ENCODE data around the gene MAD1L1.

The MAD1L1 gene

GRCh38 chr7:2173189-2173827, 59.4 kb downstream of the MAD1L1 start:
- peak overlapping the region; percentile 3 for H2AK5ac ChIP-seq (ENCODE audit: low read length, severe bottlenecking)
- H3K27ac ChIP-seq (ENCODE audit: low read length, poor library complexity, severe bottlenecking), result no peak overlapping the region
- H2BK120ac ChIP-seq (ENCODE audit: low read depth, low read length), result no peak overlapping the region
- no peak overlapping the region for H3K4me3 ChIP-seq (ENCODE audit: insufficient read depth in 1 of 2, low read depth in 1 of 2, low read length in 2 of 2)
- H3K18ac ChIP-seq (ENCODE audit: low read depth in 1 of 2, low read length in 2 of 2), result peak overlapping the region in 1 of 2 experiments; percentile 17
- no peak overlapping the region for H4K8ac ChIP-seq (ENCODE audit: low read length)
- H3K14ac ChIP-seq (ENCODE audit: low read length in 2 of 2), result no peak overlapping the region
- no peaks in the 10 kb centered on the region for H3K9me3 ChIP-seq (ENCODE audit: control insufficient read depth, low read length)
- H2BK15ac ChIP-seq (ENCODE audit: low read depth, poor library complexity, severe bottlenecking), result peak overlapping the region; percentile 68
- peaks cover 31% of the 10 kb centered on the region for H3K4me1 ChIP-seq (ENCODE audit: control insufficient read depth, insufficient read depth, low read depth, low read length)
- peak overlapping the region in 1 of 2 experiments; percentile 63 for H2BK12ac ChIP-seq (ENCODE audit: low read length in 2 of 2)
- H2BK5ac ChIP-seq (ENCODE audit: low read depth, low read length, poor library complexity, severe bottlenecking), result no peak overlapping the region
- peaks cover 12% of the 10 kb centered on the region for H3K79me1 ChIP-seq (replicated peaks; ENCODE audit: low read length, poor library complexity, severe bottlenecking)
- H3K4ac ChIP-seq (ENCODE audit: low read depth in 1 of 2, low read length in 2 of 2), result no peak overlapping the region
- DNase-seq, result no peak
- peaks cover 0 to 34% of the 10 kb centered on the region in 2 experiments for H3K36me3 ChIP-seq (ENCODE audit: control insufficient read depth in 1 of 2, insufficient read depth in 2 of 2, low read depth in 1 of 2, low read length in 2 of 2)
- 90% methylated on average over 13 of the region's 15 CpGs for WGBS
- H3K9ac ChIP-seq (ENCODE audit: low read length), result no peak overlapping the region
- no peak overlapping the region for H2AFZ ChIP-seq (ENCODE audit: low read depth, low read length)
- H3K27me3 ChIP-seq (ENCODE audit: control insufficient read depth in 1 of 2, insufficient read depth in 1 of 2, low read length in 2 of 2), result peaks cover 0 to 3% of the 10 kb centered on the region in 2 experiments
- no peak overlapping the region for H4K91ac ChIP-seq (ENCODE audit: low read length)
- H3K4me2 ChIP-seq (ENCODE audit: low read length, poor library complexity, severe bottlenecking), result no peak overlapping the region
- no peak overlapping the region for H3K23ac ChIP-seq (ENCODE audit: low read length in 2 of 2)

- no peak overlapping the region for H3K23ac ChIP-seq (ENCODE audit: low read length in 2 of 2)
- no peak overlapping the region for H2BK5ac ChIP-seq (ENCODE audit: low read depth, low read length, poor library complexity, severe bottlenecking)
- H2AFZ ChIP-seq (ENCODE audit: low read depth, low read length), result no peak overlapping the region
- H4K8ac ChIP-seq (ENCODE audit: low read length), result peak overlapping the region; percentile 29
- H3K4ac ChIP-seq (ENCODE audit: low read depth in 1 of 2, low read length in 2 of 2), result no peak overlapping the region
- H3K4me3 ChIP-seq (ENCODE audit: insufficient read depth in 1 of 2, low read depth in 1 of 2, low read length in 2 of 2), result no peak overlapping the region
- peak overlapping the region; percentile 29 for H4K91ac ChIP-seq (ENCODE audit: low read length)
- H3K79me1 ChIP-seq (replicated peaks; ENCODE audit: low read length, poor library complexity, severe bottlenecking), result peaks cover 12% of the 10 kb centered on the region
- no peak overlapping the region for H3K9ac ChIP-seq (ENCODE audit: low read length)
- no peak overlapping the region for H3K14ac ChIP-seq (ENCODE audit: low read length in 2 of 2)
- H2BK12ac ChIP-seq (ENCODE audit: low read length in 2 of 2), result no peak overlapping the region
- H3K4me2 ChIP-seq (ENCODE audit: low read length, poor library complexity, severe bottlenecking), result no peak overlapping the region
- H2AK5ac ChIP-seq (ENCODE audit: low read length, severe bottlenecking), result peak overlapping the region; percentile 43
- H3K27ac ChIP-seq (ENCODE audit: low read length, poor library complexity, severe bottlenecking), result no peak overlapping the region
- no peak overlapping the region for H2BK15ac ChIP-seq (ENCODE audit: low read depth, poor library complexity, severe bottlenecking)
- H3K36me3 ChIP-seq (ENCODE audit: control insufficient read depth in 1 of 2, insufficient read depth in 2 of 2, low read depth in 1 of 2, low read length in 2 of 2), result peaks cover 0 to 34% of the 10 kb centered on the region in 2 experiments
- H3K9me3 ChIP-seq (ENCODE audit: control insufficient read depth, low read length), result no peaks in the 10 kb centered on the region
- peaks cover 31% of the 10 kb centered on the region for H3K4me1 ChIP-seq (ENCODE audit: control insufficient read depth, insufficient read depth, low read depth, low read length)
- no peak overlapping the region for H2BK120ac ChIP-seq (ENCODE audit: low read depth, low read length)
- peaks cover 0 to 3% of the 10 kb centered on the region in 2 experiments for H3K27me3 ChIP-seq (ENCODE audit: control insufficient read depth in 1 of 2, insufficient read depth in 1 of 2, low read length in 2 of 2)
- 89% methylated on average over 39 of the region's 39 CpGs for WGBS
- peak; percentile 87 for DNase-seq
- H3K18ac ChIP-seq (ENCODE audit: low read depth in 1 of 2, low read length in 2 of 2), result no peak overlapping the region
Observed at GRCh38 chr7:2172311-2173188, 60.2 kb downstream of the MAD1L1 start.

- H3K23ac ChIP-seq (ENCODE audit: low read length in 2 of 2), result no peak overlapping the region
- no peak overlapping the region for H3K9ac ChIP-seq (ENCODE audit: low read length)
- no peak overlapping the region for H2AK5ac ChIP-seq (ENCODE audit: low read length, severe bottlenecking)
- no peak overlapping the region for H2BK12ac ChIP-seq (ENCODE audit: low read length in 2 of 2)
- no peak for DNase-seq
- no peak overlapping the region for H4K8ac ChIP-seq (ENCODE audit: low read length)
- no peak overlapping the region for H2BK5ac ChIP-seq (ENCODE audit: low read depth, low read length, poor library complexity, severe bottlenecking)
- H3K9me3 ChIP-seq (ENCODE audit: control insufficient read depth, low read length), result no peaks in the 10 kb centered on the region
- no peak overlapping the region for H3K14ac ChIP-seq (ENCODE audit: low read length in 2 of 2)
- no peak overlapping the region for H3K4me3 ChIP-seq (ENCODE audit: insufficient read depth in 1 of 2, low read depth in 1 of 2, low read length in 2 of 2)
- peaks cover 31% of the 10 kb centered on the region for H3K4me1 ChIP-seq (ENCODE audit: control insufficient read depth, insufficient read depth, low read depth, low read length)
- peaks cover 0 to 3% of the 10 kb centered on the region in 2 experiments for H3K27me3 ChIP-seq (ENCODE audit: control insufficient read depth in 1 of 2, insufficient read depth in 1 of 2, low read length in 2 of 2)
- H2BK120ac ChIP-seq (ENCODE audit: low read depth, low read length), result no peak overlapping the region
- no peak overlapping the region for H3K18ac ChIP-seq (ENCODE audit: low read depth in 1 of 2, low read length in 2 of 2)
- H2BK15ac ChIP-seq (ENCODE audit: low read depth, poor library complexity, severe bottlenecking), result no peak overlapping the region
- H4K91ac ChIP-seq (ENCODE audit: low read length), result peak overlapping the region; percentile 18
- H3K4me2 ChIP-seq (ENCODE audit: low read length, poor library complexity, severe bottlenecking), result no peak overlapping the region
- 94% methylated on average over 5 of the region's 6 CpGs for WGBS
- H3K36me3 ChIP-seq (ENCODE audit: control insufficient read depth in 1 of 2, insufficient read depth in 2 of 2, low read depth in 1 of 2, low read length in 2 of 2), result peaks cover 0 to 35% of the 10 kb centered on the region in 2 experiments
- no peak overlapping the region for H2AFZ ChIP-seq (ENCODE audit: low read depth, low read length)
- H3K79me1 ChIP-seq (replicated peaks; ENCODE audit: low read length, poor library complexity, severe bottlenecking), result peaks cover 13% of the 10 kb centered on the region
- no peak overlapping the region for H3K27ac ChIP-seq (ENCODE audit: low read length, poor library complexity, severe bottlenecking)
- no peak overlapping the region for H3K4ac ChIP-seq (ENCODE audit: low read depth in 1 of 2, low read length in 2 of 2)
Observed at GRCh38 chr7:2171855-2172254, 60.9 kb downstream of the MAD1L1 start.

Measured in mesenchymal stem cell (in vitro differentiated cells and primary cell).